ENCODE measurements around the gene GPR55.
"Not testable (repeated sequence)": the region's sequence is repeated elsewhere in the genome, so short reads cannot be mapped to it uniquely, and the experiment has no call there.

Gene GPR55

DNA sequence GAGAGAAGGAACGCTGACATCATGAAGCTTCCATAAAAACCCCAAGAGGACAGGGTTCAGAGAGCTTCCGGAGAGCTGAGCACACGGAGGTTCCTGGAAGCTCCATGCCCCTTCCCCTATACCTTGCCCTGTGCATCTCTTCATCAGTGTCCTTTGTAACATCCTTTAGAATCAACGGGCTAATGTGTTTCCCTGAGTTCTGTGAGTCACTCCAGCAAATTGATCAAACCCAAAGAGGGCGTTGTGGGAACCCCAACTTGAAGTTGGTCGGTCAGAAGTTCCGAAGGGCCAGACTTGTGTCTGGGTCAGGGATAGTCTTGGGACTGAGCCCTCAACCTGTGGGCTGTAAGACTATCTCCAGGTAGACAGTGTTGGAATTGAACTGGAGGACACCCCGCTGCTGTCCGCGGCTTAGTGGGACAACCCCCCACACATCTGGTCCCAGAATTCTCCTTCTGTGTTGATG, 25.9 kb upstream of the GPR55 start:
- DNase-seq (ENCODE audit: low read depth) = no peak

DNA sequence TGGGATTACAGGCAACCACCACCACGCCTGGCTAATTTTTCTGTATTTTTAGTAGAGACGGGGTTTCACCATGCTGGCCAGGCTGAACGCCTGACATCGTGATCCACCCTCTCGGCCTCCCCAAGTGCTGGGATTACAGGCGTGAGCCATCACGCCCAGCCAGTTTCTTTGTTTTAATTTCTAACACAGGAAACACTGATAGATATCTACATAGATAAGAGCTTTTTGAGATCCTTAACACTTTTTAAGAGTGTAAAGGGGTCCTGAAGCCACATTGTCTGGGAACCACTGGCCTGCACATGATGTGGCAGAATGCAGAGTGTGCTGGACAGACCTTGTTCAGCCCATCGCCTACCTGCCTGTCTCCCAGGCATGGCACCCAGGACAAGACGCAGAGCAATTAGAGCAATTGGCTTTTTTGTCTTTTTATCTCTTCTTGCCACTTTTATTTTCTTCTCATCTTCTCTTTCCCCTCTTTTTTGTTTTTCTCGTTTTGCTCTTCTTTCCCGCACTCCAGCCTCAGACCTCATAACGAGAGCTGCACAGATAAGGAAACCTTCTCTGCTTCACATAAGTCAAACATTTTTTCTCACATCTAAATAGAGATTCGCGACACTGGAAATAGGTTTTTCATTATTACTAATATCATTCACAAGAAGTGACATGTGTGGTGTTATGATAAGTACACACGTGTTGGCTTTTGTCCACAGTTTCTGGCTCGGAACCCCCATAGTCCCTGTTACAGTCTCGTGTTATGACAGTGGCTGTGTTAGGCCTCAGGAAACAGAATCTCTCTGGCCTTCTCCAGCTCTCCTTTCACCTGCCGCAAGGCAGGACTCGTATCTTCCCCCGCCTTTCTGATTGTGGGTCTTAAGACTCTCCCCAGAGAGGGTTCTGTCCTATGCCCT, 25.2 kb upstream of the GPR55 start:
- no peak for DNase-seq (ENCODE audit: low read depth)

DNA sequence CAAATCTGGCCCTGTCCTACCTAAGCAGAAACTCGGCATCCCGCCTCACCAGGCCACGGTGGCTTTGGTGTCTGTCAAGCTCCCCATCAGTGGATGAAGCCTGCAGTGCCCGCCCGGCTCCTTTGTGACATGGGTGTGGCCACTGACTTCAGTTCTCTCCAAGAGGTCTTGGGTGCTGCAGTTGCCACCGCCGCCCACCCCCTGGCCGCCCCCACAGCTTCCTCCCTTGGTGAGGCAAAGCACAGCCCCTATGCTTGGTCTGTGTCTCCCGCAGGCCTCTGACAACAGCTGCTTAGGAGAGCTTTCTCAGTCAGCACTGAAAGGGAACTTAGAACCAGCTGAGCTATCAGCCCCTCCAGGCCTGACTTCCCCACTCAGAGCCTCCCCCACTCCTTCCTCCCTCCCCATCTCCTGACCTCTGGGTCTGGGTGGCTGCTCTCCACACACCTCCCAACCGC, 22.9 kb upstream of the GPR55 start:
- DNase-seq (ENCODE audit: low read depth) = no peak

DNA sequence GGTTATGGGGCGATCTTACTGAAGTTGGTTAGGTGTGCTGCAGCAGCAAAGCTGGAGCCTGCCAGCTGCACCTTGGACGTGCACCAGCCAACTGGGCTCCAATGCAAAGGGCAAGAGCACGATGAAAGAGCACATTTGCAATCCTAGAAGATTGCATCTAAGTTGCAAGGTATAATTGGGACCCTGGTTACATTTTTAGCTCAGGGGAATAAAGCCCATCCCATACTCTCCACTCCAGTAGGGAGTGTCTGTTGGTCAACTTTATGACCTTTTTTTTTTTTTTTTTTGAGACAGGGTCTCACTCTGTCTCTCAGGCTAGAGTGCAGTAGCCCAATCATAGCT, 22.2 kb upstream of the GPR55 start:
- no peak for DNase-seq (ENCODE audit: low read depth)

DNA sequence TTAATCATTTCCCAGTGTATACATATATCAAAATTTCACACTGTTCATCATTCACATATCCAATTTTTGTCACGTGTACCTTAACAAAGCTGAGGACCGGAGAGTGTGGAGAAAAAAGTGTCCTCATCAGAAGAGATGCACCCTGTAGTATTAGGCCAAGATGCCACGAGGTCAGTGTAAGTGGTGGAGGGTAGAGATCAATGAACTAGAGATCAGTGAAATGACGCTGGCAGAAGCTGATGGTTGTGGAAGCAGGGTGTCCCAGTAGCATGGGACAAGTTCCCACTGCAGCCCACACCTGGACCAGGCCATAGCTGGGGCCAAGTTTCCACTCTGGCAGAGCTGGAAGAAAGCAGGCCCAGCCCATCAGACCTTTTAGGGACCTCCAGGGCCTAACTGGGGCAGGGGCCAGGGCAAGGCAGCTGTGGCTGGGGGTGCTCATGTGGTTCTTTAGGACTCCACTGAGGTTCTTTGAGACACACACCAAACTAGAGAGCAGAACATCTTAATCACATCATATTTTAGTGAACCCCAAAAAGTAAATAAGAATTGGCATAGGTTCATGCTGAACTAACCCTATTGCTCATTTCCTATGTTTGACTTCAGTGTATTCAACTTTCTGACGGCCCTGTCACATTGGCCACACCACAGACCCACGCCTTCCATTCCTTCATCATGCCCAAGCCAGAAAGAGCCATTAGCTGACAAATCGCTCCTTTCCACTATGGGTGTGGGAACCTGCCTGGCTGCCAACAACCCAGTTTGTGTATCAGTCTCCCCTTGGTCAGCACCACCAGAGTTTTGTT, 21.6 kb upstream of the GPR55 start:
- DNase-seq (ENCODE audit: low read depth) = no peak

DNA sequence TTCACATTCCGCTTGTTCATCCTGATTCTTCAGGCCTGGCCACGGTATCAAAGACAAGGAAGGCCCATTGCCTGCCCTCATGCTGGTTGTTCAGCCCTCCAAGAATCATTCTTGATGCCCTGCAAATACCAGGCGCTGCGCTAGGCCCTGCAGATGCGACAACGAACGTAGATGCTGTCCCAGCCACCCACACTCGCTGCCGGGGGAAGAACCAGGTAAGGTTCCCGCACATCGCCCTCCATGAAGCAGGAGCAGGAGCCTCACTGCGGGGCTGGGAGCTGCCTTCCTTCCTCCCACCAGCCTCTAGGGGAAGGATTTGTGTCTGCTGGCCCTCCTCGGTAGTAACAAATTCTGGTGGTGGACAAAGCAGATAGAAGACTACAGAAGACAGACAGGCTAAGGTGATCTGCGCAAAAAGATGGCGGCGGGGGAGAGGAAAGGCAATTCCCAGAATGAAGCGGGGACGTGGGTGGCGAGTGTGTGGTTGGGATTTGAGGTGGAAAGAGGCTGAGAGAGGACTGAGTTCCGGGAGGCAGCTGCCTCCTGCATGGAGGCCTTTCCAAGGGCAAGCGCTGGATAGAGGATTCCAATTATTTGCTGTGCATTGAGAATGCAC, 19.8 kb upstream of the GPR55 start:
- DNase-seq (ENCODE audit: low read depth) = no peak

DNA sequence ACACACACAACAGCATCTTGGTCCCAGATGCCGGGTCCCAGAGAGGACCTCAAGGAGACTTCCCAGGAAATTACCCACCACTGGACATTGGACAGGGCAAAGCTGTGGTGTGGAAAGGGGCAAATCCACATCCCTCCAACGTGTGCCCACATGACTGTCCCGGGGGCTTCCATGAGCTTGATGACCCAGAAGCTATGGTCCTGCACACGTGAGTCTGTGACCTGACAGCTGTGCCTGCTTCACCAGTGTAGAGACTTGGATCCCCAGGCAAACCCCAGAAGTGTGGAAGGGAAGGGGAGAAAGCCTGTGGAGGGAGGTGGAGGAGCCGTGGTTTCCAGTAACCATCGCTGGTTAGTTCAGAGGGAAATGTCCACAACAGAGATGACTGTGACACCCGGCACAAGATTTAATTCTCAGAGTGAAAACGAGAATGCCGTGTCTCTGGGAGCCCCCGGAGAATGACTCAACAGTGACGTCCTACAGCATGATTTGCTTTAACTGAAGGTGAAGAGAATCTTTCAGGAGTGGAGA, 19.1 kb upstream of the GPR55 start:
- DNase-seq (ENCODE audit: low read depth) = no peak

DNA sequence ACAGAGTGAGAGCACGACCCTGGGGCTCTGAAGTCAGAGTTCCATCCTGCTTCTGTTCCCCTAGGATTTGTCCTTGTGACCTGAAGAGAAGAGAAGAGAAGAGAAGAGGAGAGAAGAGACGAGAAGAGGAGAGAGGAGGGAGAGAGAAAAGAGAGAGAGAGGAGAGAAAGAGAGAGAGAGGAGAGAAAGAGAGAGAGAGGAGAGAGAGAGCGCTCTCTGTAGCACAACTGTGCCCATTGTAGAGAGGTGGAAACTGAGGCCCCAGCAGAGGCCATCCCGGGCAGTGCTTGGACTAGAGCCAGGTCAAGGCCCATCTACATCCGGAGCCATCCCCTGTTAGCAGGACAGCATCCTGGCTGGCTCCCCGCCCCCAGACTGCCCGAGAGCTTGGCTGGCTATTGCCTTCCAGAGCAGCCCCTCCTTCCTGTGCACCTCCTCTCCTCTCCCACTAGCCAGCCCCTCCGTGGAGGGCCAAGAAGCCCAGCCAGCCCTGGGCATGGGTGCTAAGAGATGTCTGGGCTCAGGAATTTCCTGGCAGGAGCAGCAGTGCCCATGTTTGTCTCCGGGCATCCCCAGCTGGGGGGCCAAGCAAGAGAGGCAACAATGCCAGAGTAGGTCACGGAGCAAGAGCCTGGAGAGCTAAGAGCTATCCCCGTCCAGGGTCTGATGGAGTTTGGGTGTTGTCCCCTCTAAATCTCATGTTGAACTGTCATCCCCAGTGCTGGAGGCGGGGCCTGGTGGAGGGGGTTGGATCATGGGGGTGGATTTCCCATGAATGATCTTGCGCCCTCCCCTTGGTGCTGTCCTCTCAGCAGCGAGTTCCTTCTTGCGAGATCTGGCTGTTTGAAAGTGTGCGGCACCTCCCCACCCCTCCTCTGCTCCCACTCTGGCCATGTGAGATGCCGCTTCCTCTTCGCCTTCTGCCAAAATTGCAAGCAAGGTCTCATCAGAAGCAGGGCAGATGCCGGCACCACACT, 18.2 kb upstream of the GPR55 start:
- DNase-seq (ENCODE audit: low read depth) = no peak

DNA sequence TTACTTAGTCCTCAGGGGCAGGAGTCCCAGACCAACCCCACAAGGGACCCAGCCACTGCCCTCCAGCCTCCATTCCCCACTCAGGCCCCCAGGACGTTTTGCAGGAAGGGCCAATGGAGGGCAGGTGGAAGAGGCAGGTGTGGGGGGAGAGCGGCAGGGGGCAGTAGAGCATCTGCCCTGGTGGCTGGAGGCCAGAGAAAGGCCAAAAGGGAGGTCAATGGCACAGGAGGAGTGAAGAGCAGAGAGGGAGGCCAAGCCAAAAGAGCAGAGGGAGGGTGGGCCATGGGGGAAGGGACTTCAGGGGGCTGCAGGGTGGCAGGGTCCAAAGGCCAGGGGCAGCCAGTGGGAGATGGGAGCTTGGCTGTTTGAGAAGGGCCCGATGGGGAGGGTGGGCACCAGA, 17.3 kb upstream of the GPR55 start:
- no peak for DNase-seq (ENCODE audit: low read depth)

DNA sequence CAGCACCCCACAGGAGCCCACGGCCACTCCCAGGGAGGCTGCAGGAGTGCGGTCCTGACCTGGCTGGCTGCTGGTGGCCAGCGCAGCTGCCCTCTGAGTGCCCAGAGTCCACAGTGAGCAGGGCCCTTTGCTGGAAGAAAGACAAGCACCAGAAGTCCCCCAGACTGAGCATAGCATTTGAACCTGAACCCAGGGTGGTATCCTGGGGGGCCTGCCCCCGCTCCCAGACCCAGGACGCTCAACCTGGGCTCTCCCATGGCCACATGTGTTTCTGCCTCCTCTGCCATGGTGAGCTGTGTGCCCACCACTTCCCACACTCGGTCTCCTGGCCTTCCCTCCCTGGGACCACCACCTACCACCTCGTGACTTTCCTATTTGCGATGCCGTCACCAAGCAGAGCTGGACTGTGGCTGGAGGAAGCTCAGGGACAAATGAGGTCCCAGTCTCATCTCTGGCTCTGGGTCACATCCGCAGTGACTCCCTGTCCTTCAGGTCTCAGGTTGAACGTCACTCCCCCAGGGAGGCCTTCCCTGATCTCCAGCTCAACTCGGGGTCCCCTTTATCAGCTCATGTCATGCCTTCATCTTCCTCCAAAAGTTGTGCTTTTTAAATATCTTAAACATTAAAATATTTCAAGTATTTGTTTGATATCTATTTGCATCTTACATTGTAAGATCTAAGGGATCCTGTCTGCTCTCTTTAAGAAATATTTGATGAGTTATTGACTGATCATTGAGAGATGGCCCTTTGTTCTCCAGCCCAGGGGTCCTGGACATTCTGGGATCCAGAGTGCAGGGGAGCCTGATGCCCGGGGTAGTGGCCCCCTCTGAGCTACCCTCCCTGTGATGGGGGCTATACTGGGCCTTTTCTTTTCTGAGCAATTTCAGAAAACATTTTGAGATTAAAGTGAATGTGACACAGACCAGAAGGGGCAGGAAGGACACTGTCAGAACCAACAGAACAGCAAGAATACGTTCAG, 16.4 kb upstream of the GPR55 start:
- no peak for DNase-seq (ENCODE audit: low read depth)

DNA sequence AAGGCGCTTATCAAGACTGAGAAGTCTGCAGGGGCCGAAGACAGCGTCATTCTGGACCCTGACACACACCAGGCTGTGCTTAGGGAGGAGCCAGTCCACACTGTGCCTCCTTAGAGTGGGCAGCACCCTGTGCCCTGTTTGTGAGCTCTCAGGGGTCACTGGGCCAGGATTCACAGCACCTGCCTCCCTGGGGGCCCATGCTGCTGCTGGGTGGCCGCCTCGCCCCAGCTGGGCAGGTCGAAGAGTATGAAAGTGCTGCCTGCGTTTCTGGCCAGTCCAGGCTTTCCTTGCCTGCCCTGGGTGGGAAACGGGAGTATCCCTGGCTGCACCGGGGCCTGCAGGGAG, 15.4 kb upstream of the GPR55 start:
- DNase-seq (ENCODE audit: low read depth) = no peak

DNA sequence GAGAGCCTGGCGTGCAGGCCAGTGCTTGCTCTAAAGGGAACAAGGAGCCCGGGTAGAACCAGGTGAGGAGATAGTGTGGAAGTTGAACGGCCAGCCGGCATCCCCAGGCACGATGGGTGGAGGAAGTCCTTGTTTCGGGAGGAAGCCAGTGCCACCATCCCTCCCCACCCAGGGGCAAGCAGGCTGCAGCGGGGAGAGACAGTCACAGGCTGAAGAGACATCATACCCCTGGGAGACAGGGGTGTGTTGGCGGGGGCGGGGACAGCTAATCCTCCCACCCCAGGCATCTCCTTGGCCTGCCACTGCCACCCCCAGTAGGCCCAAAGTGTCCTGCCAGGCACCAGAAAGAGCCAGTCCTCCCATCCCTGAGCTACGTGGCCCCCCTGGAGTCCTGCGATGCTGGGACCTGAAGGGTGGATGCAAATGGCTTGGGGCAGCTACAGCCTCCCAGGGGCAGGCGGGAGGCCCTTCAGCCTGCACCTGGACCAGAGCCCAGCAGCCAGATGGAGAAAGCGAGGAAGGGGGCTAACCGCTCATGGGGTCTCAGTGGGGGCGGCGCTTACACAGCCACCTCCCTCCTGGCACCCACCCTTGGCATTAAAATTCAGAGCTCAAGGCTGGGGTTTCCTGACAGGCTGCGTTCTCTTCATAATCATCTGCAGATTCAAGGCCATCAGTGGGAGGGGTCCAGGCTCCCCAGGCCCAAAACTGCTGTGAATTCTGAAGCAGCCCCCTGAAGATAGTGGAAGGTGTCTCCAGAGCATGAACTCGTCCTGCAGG, 14.8 kb upstream of the GPR55 start:
- DNase-seq (ENCODE audit: low read depth) = no peak

DNA sequence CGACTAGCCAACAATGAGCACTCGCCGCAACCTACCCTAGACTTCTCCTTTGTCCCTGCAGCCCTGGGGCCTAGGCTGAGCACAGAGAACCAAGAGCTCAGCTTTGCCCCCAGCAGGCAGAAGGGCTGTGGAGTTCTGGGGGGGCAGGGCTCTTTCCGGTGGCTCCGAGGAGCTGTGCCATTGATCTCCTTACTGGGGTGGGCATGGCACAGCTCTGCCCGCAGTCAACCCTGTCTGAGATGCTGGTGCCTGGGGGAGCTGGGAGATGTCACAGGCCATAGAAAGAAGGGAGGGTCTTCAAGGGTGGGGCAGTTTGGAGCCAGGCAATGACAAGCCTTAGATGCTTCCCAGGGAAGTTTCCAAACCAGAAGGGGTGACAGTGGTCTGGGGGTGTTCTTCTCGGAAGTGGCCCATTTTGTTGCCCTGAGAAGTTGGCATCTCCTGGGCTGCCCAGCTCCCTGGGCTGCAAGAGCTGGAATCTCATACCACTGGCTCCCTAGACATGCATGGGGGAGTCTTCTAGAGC, 14.1 kb upstream of the GPR55 start:
- DNase-seq (ENCODE audit: low read depth) = no peak

DNA sequence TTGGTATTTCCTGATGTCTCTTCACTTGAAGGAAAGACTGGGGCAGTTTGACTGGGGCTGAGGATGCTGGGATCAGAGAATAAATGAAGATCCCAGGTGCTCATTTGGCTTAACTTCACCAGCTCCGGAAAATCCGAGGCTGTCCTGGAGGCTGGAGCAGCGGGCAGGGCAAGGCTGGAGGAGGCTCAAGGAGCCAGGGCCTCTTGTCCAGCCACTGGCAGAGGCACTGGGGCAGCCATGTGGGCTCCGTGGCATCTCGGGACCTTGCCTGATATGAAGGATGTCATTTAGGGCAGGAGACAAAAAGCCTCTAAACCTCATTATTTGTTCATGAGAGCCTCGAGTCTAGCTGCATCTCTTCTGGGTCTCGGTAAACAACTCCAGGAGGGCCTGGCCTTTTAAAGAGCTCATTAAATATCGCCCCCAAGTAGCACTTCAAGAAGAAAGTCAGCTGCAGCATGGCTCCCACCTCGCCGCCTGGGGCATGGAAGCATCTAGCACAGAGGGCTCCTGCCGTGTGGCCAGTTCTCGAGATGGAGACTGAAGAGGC, 13.5 kb upstream of the GPR55 start:
- no peak for DNase-seq (ENCODE audit: low read depth)

DNA sequence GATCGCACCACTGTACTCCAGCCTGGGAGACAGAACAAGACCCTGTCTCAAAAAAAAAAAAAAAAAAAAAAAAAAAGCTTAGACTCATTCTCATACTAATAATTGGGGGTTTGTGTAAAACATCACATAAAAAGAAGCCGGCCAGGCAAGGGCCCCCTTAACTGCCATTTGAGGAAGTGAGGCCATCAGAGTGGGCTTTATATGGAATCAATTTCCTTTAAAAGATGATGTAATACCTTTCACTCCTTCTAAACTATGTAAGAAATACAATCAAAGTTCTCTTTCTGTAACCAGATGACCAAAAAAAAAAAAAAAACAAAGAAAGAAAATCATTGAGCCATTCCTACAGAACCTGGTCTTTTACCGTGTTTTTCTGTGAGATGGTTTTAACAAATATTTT, 13.1 kb upstream of the GPR55 start:
- no peak for DNase-seq (ENCODE audit: low read depth)

DNA sequence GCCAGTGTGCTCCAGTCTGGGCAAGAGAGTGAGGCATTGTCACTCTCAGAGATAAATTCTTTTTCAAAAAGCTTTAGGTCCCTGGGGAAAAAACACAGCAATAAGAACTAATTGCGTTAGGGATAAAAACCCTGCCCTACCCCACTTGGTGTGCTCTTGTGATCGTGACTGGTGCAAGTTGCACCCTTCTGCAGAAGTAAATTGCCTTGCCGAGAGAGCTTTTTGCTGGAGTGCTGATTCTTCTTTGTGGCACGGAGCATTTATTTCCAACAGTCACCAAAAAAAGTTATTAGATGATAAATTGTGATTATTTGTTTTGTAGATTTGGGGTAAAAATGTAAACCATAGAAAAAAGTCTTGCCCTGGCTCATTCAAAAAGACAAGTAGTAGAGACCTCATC, 12.3 kb upstream of the GPR55 start:
- DNase-seq (ENCODE audit: low read depth) = no peak

DNA sequence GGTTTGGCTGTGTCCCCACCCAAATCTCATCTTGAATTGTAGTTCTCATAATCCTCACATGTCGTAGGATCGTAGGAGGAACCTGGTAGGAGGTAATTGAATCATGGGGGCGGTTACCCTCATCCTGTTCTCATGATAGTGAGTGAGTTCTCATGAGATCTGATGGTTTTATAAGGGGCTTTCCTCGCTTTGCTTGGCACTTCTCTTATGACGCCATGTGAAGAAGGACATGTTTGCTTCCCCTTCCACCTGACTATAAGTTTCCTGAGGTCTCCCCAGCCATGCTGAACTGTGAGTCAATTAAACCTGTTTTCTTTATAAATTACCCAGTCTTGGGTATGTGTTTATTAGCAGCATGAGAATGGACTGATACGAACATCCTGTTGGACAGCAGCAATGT, 11.2 kb upstream of the GPR55 start:
- DNase-seq (ENCODE audit: low read depth) = not testable (repeated sequence)

DNA sequence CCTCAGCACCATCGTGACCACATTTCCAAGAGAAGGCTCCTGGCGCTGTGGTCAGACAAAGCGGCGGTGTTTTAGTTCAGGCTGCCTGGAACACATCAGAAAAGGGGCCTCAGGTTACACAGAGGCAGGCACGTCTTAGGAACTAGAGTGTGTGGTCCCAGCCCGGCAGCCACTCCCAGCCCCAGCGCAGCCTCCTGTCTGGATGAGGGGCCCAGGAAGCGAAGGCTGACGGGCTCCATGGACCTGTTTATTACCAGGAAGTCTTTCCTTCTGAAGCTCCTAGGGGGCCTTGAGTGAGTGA, 10.0 kb upstream of the GPR55 start:
- no peak for DNase-seq (ENCODE audit: low read depth)
